Activated CD8-positive, alpha-beta T cell treated with anti-CD3 and anti-CD28 coated beads for 36 hours (primary cell): ENCODE measurements around the gene TK2. TPM values are rescaled to one million over a fixed set of nuclear protein-coding genes. Genes with fewer than 3 reads are reported as not detected.
A peak's percentile ranks its signal among the peaks of the same experiment; 100 is the strongest.

Experiments used
- ATAC-seq: fragments of 200-7000 bp; cut with Tn5 transposase; one replicate; pipeline ENCODE4 v1.10.0; 2021; ENCODE audit warnings: mild to moderate bottlenecking, moderate library complexity
- CTCF ChIA-PET: fragments of 350-600 bp; sonication (Branson Sonifier 250); formaldehyde crosslinking; loops from one replicate; lab custom pipeline; 2021; ENCODE audit warnings: antibody characterized with exemption; lab: Charles Lee
- POLR2A ChIA-PET: fragments of 350-600 bp; sonication (Branson Sonifier 250); formaldehyde crosslinking; loops from one replicate; lab custom pipeline; 2021; ENCODE audit warnings: antibody characterized with exemption; lab: Charles Lee
- DNase-seq: peaks from one replicate; pipeline ENCODE4 v3.0.0-alpha.2; 2020
- H3K27ac Mint-ChIP-seq: one replicate; pipeline ENCODE4 v1.8.0; 2021; ENCODE audit warnings: mild to moderate bottlenecking, mixed read lengths
- H3K27me3 Mint-ChIP-seq: one replicate; pipeline ENCODE4 v1.8.0; 2021; ENCODE audit warnings: mixed read lengths
- H3K36me3 Mint-ChIP-seq: one replicate; pipeline ENCODE4 v1.8.0; 2021; ENCODE audit warnings: low read depth, mixed read lengths
- H3K4me1 Mint-ChIP-seq: one replicate; pipeline ENCODE4 v1.8.0; 2021; ENCODE audit warnings: low read depth, mixed read lengths
- H3K4me3 Mint-ChIP-seq: one replicate; pipeline ENCODE4 v1.8.0; 2021; ENCODE audit warnings: mild to moderate bottlenecking, moderate library complexity, mixed read lengths
- H3K9me3 Mint-ChIP-seq: one replicate; pipeline ENCODE4 v1.8.0; 2021; ENCODE audit warnings: mixed read lengths
- intact Hi-C: fragments of 100-400 bp; cut with micrococcal nuclease; formaldehyde crosslinking; loops from one replicate; pipeline ENCODE4 v1.10.0; 2022
- total RNA-seq, 2 experiments: library from RNA; stranded (reverse); gene quantifications; one replicate each; pipeline ENCODE4 v1.2.3, GENCODE V29; 2021
- TF ChIP-seq, protein P1 (sequence below): fragments of 200-600 bp; IDR thresholded peaks from one replicate; pipeline ENCODE4 v1.8.0; 2022; ENCODE audit warnings: antibody characterized with exemption, mild to moderate bottlenecking

Gene TK2
- total RNA-seq, 2 experiments from 2014 or later: 3.2 to 4.4 TPM

DNA sequence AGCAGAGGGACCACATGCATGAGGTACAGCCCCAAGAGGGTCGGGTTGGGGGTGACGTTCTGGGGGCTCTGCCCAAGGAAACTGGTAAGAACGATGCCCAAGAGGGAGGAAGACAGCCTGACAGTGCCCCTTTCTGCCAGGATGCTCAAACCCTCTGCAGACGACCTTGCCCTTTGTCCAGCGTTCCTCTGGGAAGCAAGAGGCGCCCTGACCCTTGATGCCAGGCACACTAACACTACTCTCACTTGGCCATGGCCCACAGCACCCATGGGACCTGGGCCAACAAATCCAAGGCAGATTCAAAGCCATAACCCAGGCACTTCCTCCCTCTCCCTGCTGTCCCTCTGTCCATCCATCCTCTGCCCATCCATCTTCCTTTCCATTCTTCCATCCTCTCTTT, 20.4 kb downstream of the TK2 start:
- Mint-ChIP-seq H3K9me3 (no peaks in the 10 kb centered on the region), H3K4me1 (peaks cover 20% of the 10 kb centered on the region), H3K27ac (peak overlapping the region; percentile 29), H3K36me3 (no peaks in the 10 kb centered on the region), H3K4me3 (no peak overlapping the region), H3K27me3 (no peaks in the 10 kb centered on the region)
- TF ChIP-seq, protein P1, sequence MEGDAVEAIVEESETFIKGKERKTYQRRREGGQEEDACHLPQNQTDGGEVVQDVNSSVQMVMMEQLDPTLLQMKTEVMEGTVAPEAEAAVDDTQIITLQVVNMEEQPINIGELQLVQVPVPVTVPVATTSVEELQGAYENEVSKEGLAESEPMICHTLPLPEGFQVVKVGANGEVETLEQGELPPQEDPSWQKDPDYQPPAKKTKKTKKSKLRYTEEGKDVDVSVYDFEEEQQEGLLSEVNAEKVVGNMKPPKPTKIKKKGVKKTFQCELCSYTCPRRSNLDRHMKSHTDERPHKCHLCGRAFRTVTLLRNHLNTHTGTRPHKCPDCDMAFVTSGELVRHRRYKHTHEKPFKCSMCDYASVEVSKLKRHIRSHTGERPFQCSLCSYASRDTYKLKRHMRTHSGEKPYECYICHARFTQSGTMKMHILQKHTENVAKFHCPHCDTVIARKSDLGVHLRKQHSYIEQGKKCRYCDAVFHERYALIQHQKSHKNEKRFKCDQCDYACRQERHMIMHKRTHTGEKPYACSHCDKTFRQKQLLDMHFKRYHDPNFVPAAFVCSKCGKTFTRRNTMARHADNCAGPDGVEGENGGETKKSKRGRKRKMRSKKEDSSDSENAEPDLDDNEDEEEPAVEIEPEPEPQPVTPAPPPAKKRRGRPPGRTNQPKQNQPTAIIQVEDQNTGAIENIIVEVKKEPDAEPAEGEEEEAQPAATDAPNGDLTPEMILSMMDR: no peak
- intact Hi-C loops: no loop called here
- ChIA-PET POLR2A (interaction anchor here (0.7 to 1.6 kb wide), 2 partner anchors 8 to 23 kb away, joined by 3 to 5 read pairs; partner anchors contain the start of gene CKLF), CTCF (no interaction called here)
- ATAC-seq (no peak), DNase-seq (no peak)

DNA sequence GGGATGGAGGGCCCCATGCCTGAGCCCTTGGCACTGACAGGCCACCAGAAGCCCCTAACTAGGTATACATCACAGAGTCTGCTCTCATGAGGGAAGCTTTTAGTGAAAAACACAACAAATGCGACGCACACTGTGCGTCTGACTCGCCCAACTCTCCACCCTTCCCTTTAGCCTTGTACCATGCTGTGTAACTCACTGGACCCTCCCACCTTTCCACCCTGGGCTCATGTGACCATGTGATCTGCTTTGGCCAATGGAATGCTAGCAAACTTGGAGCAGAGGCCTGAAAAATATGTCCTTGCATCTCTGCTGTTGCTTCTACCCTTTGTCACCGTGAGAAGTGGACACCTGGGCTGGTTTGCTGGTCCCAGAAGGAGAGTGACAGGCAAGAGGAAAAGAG, 21.6 kb downstream of the TK2 start:
- Mint-ChIP-seq H3K27me3 (no peaks in the 10 kb centered on the region), H3K4me1 (peaks cover 30% of the 10 kb centered on the region), H3K9me3 (no peaks in the 10 kb centered on the region), H3K27ac (no peak overlapping the region), H3K36me3 (no peaks in the 10 kb centered on the region), H3K4me3 (no peak overlapping the region)
- no peak for ATAC-seq
- intact Hi-C loops: no loop called here
- ChIA-PET POLR2A (interaction anchor here (9.4 kb wide), 1 partner anchor 23 kb away, joined by 78 read pairs; the partner anchor contains the start of genes CKLF and TK2), CTCF (no interaction called here)
- TF ChIP-seq, protein P1: no peak
- DNase-seq: no peak

DNA sequence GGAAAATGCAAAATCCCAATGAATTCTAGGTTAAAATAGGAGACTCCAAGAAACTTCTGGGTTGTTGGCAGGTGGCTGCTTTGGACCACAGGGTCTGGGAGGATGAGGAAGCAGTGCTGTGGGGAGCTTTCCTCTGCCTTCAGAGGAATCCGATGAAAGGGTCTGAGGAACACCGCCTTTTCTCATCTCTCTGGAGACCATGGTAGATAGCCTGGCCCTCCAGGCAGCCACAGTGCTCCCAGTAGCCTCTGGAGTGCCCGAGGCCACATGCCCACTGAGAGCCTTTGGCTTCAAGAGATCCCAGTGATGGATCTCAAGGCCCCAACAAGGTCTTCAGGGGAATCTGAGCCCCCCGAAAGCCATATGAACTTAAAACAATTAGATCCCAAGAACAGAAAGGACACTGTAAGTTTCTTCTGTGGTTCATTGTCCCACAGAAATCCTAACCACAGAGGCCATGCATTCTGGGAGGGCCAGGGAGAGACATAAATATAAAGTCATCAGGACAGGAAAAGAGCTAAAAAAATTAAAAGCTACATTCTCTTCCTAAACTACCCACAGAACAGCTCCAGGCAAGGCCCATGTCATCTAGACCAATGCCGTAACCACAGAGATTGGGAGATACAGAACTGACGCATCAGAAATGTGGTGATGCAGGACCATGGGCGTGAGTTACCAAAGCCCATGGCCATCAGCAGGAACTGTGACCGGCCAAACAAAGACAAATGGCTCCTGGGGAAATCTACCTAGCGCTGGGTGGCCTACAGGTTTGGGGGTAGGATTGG, 24.3 kb downstream of the TK2 start:
- CTCF ChIA-PET: interaction anchor here (0.6 to 6.0 kb wide), 5 partner anchors 17 to 83 kb away, joined by 3 to 41 read pairs (median 4); partner anchors contain the start of genes CKLF and TK2
- TF ChIP-seq, protein P1: no peak
- POLR2A ChIA-PET: interaction anchor here (1.9 to 9.4 kb wide), 2 partner anchors 11 to 25 kb away, joined by 5 to 78 read pairs; partner anchors contain the start of genes CKLF and TK2
- Mint-ChIP-seq H3K36me3 (no peaks in the 10 kb centered on the region), H3K4me3 (no peak overlapping the region), H3K27ac (no peak overlapping the region), H3K4me1 (peaks cover 57% of the 10 kb centered on the region), H3K9me3 (no peaks in the 10 kb centered on the region), H3K27me3 (no peaks in the 10 kb centered on the region)
- DNase-seq (no peak), ATAC-seq (no peak)
- intact Hi-C loops: no loop called here

DNA sequence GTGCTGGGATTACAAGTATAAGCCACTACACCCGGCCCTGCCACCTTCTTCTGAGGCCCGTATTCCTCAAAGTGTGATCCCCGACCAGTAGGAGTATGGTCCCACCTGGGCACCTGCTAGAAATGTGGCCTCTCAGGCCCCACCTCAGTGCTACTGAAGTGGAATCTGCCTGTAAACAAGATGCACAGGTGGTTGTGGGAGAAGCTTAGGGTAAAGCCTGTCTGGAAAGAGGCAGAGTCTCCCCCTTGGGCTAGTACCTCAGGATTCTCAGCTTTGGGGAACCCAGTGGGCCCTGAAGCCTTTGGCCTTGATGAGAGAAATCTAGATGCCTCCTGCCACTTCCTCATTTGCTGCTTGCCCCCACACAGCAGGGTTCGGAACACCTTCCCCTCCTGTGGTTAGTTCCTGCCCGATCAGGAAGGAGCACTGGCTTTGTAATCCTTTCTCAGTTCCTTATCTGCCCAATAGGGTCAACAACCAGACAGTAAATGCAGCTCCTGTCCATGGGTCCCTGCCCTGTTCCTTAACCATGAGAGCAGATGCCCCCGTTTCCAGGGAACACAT, 25.2 kb downstream of the TK2 start:
- TF ChIP-seq, protein P1: no peak
- ChIA-PET POLR2A (interaction anchor here (1.0 to 9.4 kb wide), 4 partner anchors 11 to 32 kb away, joined by 3 to 78 read pairs (median 4); partner anchors contain the start of genes CKLF and TK2), CTCF (interaction anchor here (0.6 to 6.0 kb wide), 7 partner anchors 14 to 84 kb away, joined by 3 to 41 read pairs (median 4); partner anchors contain the start of genes CKLF and TK2)
- H3K27me3 Mint-ChIP-seq: no peaks in the 10 kb centered on the region
- H3K9me3 Mint-ChIP-seq: no peaks in the 10 kb centered on the region
- intact Hi-C loops: no loop called here
- ATAC-seq (no peak), DNase-seq (no peak)
- H3K4me3 Mint-ChIP-seq: no peak overlapping the region
- peaks cover 61% of the 10 kb centered on the region for H3K4me1 Mint-ChIP-seq
- no peaks in the 10 kb centered on the region for H3K36me3 Mint-ChIP-seq
- peak overlapping the region; percentile 88 for H3K27ac Mint-ChIP-seq
